ENCODE data around the gene INTS13. TPM values are rescaled to one million over a fixed set of nuclear protein-coding genes. Genes with fewer than 3 reads are reported as not detected.

INTS13 gene
- total RNA-seq, result 24.4 TPM
- long read RNA-seq, transcript INTS13-201 (17 exons, 2,974 nt), result major isoform, 31 of 50 reads
- long read RNA-seq, partial matches to known transcripts, result 9 of 50 reads
- long read RNA-seq, other reads (novel, unspliced or antisense), result 10 of 50 reads

- H3K36me3 ChIP-seq, result peaks cover 4% of the 10 kb centered on the region
- TF ChIP-seq CTCF (IDR thresholded peaks at IDR 0.05; ENCODE audit: borderline replicate concordance), result no peak
- H3K27me3 ChIP-seq (ENCODE audit: low read depth), result no peaks in the 10 kb centered on the region
- peaks cover 86% of the 10 kb centered on the region for H3K4me1 ChIP-seq
- H3K4me3 ChIP-seq, result peak within 1 kb of the TSS; percentile 93
- intact Hi-C loops (cut with micrococcal nuclease), result no loop called here
- peak within 1 kb of the TSS; percentile 98 for H3K27ac ChIP-seq (replicated peaks)
- DNase-seq, result peak; percentile 99
- no peaks in the 10 kb centered on the region for H3K9me3 ChIP-seq (replicated peaks)
Measured at GRCh38 chr12:26937863-26938700, at the start of gene INTS13, which contains the start of gene FGFR1OP2. Gene INTS13 (minus strand): TSS chr12:26937981. CDS start chr12:26936803, 1,178 bp downstream. Gene FGFR1OP2 (plus strand): TSS chr12:26938470. CDS start chr12:26954159, 15,689 bp downstream.

GRCh38 chr12:26982866-26983265, 45.1 kb upstream of the INTS13 start:
- intact Hi-C loops (cut with micrococcal nuclease), result no loop called here
- TF ChIP-seq CTCF (IDR thresholded peaks at IDR 0.05; ENCODE audit: borderline replicate concordance), result no peak
- DNase-seq, result no peak
- no peaks in the 10 kb centered on the region for H3K9me3 ChIP-seq (replicated peaks)
- H3K27me3 ChIP-seq (ENCODE audit: low read depth), result no peaks in the 10 kb centered on the region
- H3K27ac ChIP-seq (replicated peaks), result no peak overlapping the region
- H3K4me1 ChIP-seq, result peaks cover 15% of the 10 kb centered on the region
- H3K36me3 ChIP-seq, result peaks cover 35% of the 10 kb centered on the region
- H3K4me3 ChIP-seq, result no peak overlapping the region

- no peak overlapping the region for H3K4me3 ChIP-seq
- no peak overlapping the region for H3K27ac ChIP-seq (replicated peaks)
- H3K4me1 ChIP-seq, result peaks cover 3% of the 10 kb centered on the region
- no peak for TF ChIP-seq CTCF (IDR thresholded peaks at IDR 0.05; ENCODE audit: borderline replicate concordance)
- peaks cover 58% of the 10 kb centered on the region for H3K36me3 ChIP-seq
- H3K9me3 ChIP-seq (replicated peaks), result no peaks in the 10 kb centered on the region
- no peak for DNase-seq
- intact Hi-C loops (cut with micrococcal nuclease), result no loop called here
- no peaks in the 10 kb centered on the region for H3K27me3 ChIP-seq (ENCODE audit: low read depth)
Measured at GRCh38 chr12:26979733-26980132, 42.0 kb upstream of the INTS13 start.

GRCh38 chr12:26978801-26979200, 41.0 kb upstream of the INTS13 start:
- H3K27me3 ChIP-seq (ENCODE audit: low read depth), result no peaks in the 10 kb centered on the region
- no peak for TF ChIP-seq CTCF (IDR thresholded peaks at IDR 0.05; ENCODE audit: borderline replicate concordance)
- H3K4me1 ChIP-seq, result peaks cover 3% of the 10 kb centered on the region
- DNase-seq, result no peak
- intact Hi-C loops (cut with micrococcal nuclease), result no loop called here
- H3K36me3 ChIP-seq, result peaks cover 68% of the 10 kb centered on the region
- H3K9me3 ChIP-seq (replicated peaks), result no peaks in the 10 kb centered on the region
- no peak overlapping the region for H3K27ac ChIP-seq (replicated peaks)
- H3K4me3 ChIP-seq, result no peak overlapping the region

- Histone ChIP-seq H3K9me3 (replicated peaks) (no peaks in the 10 kb centered on the region), H3K27me3 (ENCODE audit: low read depth) (no peaks in the 10 kb centered on the region), H3K36me3 (peaks cover 70% of the 10 kb centered on the region), H3K4me1 (peaks cover 3% of the 10 kb centered on the region), H3K4me3 (no peak overlapping the region), H3K27ac (replicated peaks) (no peak overlapping the region)
- TF ChIP-seq CTCF (IDR thresholded peaks at IDR 0.05; ENCODE audit: borderline replicate concordance), result no peak
- DNase-seq, result no peak
- intact Hi-C loops (cut with micrococcal nuclease), result no loop called here
Measured at GRCh38 chr12:26976687-26977086, 38.9 kb upstream of the INTS13 start.
